ENCODE data around the gene EFNB2.

EFNB2 gene

DNA sequence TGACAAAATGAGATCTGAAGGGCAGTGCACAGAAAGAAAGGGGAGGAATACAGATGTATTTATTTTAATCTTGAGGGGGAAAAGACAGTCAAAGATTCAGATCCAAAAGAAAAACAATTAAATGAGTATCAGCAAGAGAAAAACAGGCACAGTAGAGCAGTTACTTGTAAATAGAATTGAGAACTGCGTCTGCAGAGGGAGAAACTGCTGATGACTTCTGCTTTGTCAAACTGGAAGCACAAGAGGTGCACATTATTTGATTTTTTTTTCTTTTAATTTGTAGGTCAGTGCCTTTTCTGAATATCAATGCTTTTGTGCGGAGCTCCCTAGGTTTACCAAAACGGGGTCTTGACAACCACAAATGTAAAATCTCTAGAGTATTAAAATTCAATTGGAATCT lies 37.3 kb downstream of the EFNB2 start:
- TF ChIP-seq, protein P1, sequence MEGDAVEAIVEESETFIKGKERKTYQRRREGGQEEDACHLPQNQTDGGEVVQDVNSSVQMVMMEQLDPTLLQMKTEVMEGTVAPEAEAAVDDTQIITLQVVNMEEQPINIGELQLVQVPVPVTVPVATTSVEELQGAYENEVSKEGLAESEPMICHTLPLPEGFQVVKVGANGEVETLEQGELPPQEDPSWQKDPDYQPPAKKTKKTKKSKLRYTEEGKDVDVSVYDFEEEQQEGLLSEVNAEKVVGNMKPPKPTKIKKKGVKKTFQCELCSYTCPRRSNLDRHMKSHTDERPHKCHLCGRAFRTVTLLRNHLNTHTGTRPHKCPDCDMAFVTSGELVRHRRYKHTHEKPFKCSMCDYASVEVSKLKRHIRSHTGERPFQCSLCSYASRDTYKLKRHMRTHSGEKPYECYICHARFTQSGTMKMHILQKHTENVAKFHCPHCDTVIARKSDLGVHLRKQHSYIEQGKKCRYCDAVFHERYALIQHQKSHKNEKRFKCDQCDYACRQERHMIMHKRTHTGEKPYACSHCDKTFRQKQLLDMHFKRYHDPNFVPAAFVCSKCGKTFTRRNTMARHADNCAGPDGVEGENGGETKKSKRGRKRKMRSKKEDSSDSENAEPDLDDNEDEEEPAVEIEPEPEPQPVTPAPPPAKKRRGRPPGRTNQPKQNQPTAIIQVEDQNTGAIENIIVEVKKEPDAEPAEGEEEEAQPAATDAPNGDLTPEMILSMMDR (IDR thresholded peaks at IDR 0.05; ENCODE audit: low read depth, low read length) = no peak
- no peak overlapping the region for H3K4me3 ChIP-seq (ENCODE audit: low read depth, low read length)

DNA sequence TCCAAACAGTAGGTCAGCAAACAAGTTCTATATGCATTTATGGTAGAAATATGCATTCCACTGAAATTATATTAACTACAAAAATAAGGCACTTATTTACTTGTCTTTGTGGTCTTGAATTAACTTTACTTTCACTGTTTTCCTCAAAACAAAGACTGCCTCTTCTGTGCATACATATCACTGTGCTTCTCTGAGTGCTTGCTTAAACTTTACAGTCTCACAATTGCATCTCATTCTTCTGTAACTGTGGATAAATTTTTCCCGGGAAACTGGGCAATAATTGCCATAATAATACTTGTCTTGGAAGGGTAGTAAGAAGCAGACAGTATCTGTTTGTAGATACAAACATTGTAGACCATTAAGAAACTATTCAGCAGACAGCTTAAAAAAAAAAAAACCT lies 38.4 kb downstream of the EFNB2 start:
- H3K4me3 ChIP-seq (ENCODE audit: low read depth, low read length) = no peak overlapping the region
- TF ChIP-seq, protein P1 (IDR thresholded peaks at IDR 0.05; ENCODE audit: low read depth, low read length) = no peak

DNA sequence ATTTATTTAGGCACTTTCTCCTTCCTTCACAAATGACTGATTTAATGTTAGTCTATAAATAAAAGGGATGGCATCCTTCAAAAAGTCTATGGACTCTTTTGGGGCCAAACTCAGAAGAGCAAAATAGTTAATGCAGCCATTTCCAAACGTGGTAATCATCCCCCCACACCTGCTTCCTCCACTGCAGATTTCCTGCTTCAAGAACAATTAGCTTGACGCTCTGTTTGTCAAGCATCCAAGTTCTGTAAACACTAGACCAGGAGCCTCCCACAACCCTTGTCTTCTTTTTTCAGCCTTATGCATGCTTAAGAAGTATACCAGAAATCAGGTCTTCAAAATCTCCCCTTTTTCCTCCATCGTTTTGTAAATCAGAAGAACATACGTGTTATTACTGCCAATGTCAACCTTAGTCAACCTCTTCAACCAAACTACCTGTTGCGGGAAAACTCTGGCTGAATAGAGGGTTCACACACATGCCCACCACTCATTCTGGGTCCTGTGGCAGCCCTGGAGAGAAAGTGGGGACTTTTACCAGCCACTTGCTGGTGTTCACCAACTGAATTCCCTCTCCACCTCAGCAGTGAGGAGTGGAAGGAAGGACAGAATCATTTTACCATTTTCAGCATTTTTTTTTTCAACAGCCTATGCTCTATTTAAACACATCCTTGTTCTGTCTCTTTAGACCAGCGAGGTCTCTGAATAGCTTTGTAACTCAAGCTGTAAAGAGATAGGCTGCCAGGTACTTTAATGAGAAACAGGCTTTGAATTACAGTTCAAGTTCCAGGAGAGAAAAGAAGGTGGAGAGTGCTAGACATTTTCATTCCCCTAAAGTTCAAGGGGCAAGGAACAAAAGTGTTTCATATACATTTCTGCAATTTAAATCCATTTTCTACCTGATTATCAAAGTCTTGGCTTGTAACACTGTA lies 39.1 kb downstream of the EFNB2 start:
- H3K4me3 ChIP-seq (ENCODE audit: low read depth, low read length) = no peak overlapping the region
- TF ChIP-seq, protein P1 (IDR thresholded peaks at IDR 0.05; ENCODE audit: low read depth, low read length) = no peak

DNA sequence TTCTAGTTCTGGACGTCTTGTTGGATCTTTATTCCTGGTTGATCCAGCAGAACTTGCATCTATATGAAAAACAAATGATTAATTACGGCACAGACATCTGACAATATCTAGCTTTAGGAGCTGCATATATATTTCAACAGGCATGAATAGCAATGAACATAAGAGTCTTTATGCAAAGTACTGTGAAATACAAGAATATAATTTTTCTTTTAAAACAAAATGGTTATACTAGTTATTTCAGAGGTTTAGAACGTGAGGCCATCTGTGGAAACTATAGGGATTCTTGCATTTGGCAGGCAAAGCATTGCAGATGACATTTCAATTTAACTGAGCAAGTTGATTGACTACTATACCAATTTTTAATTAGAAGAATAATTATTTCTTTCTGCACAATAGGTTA lies 40.5 kb downstream of the EFNB2 start:
- H3K4me3 ChIP-seq (ENCODE audit: low read depth, low read length) = no peak overlapping the region
- TF ChIP-seq, protein P1 (IDR thresholded peaks at IDR 0.05; ENCODE audit: low read depth, low read length) = no peak

DNA sequence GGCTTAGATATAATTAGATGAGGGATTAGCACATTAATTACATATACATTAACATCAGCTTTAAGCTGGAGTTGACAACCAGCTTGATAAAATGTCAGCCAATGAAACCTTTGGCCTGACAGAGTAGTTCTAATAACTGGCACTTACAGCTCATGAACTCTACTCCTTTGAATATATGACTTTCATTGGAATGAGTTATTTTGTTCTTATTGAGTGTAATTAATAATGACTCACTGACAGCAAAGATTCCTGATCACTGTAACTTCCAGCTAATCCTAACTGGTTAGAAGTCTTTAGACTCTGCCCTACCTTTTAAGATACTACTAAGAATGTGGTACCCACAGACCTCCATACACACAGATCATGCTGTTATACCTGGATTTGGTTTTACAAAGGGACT lies 41.0 kb downstream of the EFNB2 start:
- H3K4me3 ChIP-seq (ENCODE audit: low read depth, low read length) = no peak overlapping the region
- TF ChIP-seq, protein P1 (IDR thresholded peaks at IDR 0.05; ENCODE audit: low read depth, low read length) = no peak

DNA sequence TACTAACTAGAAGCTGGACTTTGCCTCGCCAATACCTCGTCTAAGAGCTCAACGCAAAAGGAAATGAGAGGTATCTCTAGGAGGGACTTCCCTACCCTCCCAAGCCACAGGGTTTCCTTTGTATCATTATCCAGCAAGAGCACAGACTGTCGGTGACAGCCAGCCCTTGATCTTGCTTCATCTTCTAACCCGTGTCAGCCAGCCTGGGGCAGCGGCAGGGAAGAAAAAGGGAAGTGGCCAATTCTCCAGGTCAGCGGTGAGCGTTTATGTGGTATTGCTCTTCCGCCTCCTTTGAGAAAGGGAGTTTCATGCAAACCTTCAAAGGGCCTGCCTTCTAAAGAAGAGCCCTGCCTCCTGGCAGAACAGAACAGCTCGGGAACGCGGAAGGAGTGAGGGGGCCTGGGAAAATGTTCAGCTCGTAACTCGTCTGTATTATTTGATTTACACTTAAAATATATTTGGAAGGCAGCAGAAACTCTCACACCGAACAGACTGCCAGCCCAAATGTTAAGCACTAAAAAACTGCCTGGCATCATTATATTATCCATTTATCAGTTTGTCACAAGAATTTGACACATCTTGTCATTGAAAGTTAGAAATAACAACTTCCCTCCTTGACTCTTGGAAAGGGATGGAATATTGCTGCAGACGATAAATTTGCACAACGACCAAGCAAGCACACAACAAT lies 41.8 kb downstream of the EFNB2 start:
- TF ChIP-seq, protein P1 (IDR thresholded peaks at IDR 0.05; ENCODE audit: low read depth, low read length) = no peak
- no peak overlapping the region for H3K4me3 ChIP-seq (ENCODE audit: low read depth, low read length)
